ENCODE measurements around the gene PLA2G4C. TPM values are rescaled to one million over a fixed set of nuclear protein-coding genes. Genes with fewer than 3 reads are reported as not detected.

The PLA2G4C gene
- total and polyA plus RNA-seq, 2 of the 8 experiments (the other 6 are each of a cell fraction or from before 2014, with no cell fraction given) = 14.9 to 20.5 TPM

- H4K8ac ChIP-seq (ENCODE audit: extremely low read depth, insufficient read depth, low read length) = no peak overlapping the region
- TF ChIP-seq SRF (IDR thresholded peaks at IDR 0.05; ENCODE audit: low read depth, low read length) (no peak), SIRT6 (IDR thresholded peaks at IDR 0.05; ENCODE audit: low read length) (no peak), SIN3A (conservative IDR thresholded peaks at IDR 0.05 in 1 of 2, IDR thresholded peaks at IDR 0.05 in 1 of 2; ENCODE audit: low read depth in 1 of 2, low read length in 2 of 2) (no peak), CTBP2 (IDR thresholded peaks at IDR 0.05; ENCODE audit: borderline replicate concordance, insufficient read depth, insufficient read length, low read length) (no peak), TAF7 (optimal IDR thresholded peaks at IDR 0.05; ENCODE audit: borderline replicate concordance, low read depth, low read length) (no peak), ZNF274 (IDR thresholded peaks at IDR 0.05; ENCODE audit: borderline replicate concordance, extremely low read depth, low read length) (no peak), BACH1 (IDR thresholded peaks at IDR 0.05; ENCODE audit: low read length) (no peak), SUZ12 (IDR thresholded peaks at IDR 0.05; ENCODE audit: low read length) (no peak), JUN (IDR thresholded peaks at IDR 0.05; ENCODE audit: low read depth, low read length) (no peak)
- no peak overlapping the region for H3K4me2 ChIP-seq (ENCODE audit: insufficient read depth in 1 of 2, low read depth in 2 of 2, low read length in 2 of 2)
- H3K14ac ChIP-seq (ENCODE audit: insufficient read length) = no peak overlapping the region
- H3K4ac ChIP-seq (replicated peaks; ENCODE audit: insufficient read length, low read depth, low read length) = no peak overlapping the region
- H4K5ac ChIP-seq (ENCODE audit: insufficient read length, low read depth, low read length) = no peak overlapping the region
- CTCF ChIA-PET (ENCODE audit: partially characterized antibody) = interaction anchor here (1.0 to 7.7 kb wide), 3 partner anchors 8 to 185 kb away, joined by 3 to 65 read pairs (median 49); no protein-coding TSS in a partner anchor
- H4K91ac ChIP-seq (replicated peaks; ENCODE audit: insufficient read length, low read length) = no peak overlapping the region
- no peaks in the 10 kb centered on the region for H3K9me3 ChIP-seq (ENCODE audit: insufficient read depth in 2 of 2, low read depth in 1 of 2, low read length in 1 of 2)
- H3K27me3 ChIP-seq (replicated peaks in 1 of 4; ENCODE audit: control insufficient read depth in 3 of 4, extremely low read depth in 1 of 4, insufficient read depth in 3 of 4, low read length in 3 of 4) = no peaks in the 10 kb centered on the region
- no peak overlapping the region for H2BK12ac ChIP-seq (ENCODE audit: low read depth, low read length)
- H3K4me1 ChIP-seq (replicated peaks in 1 of 4; ENCODE audit: control insufficient read depth in 3 of 4, insufficient read depth in 4 of 4, low read length in 3 of 4) = no peaks in the 10 kb centered on the region
- H3K27ac ChIP-seq (ENCODE audit: low read depth, low read length) = no peak overlapping the region
- 97% methylated on average over 6 of the region's 6 CpGs; no CpG with 5 or more reads in 1 of the 2 experiments for WGBS, 2 experiments (ENCODE audit: extremely low coverage in 1 of 2, insufficient coverage in 1 of 2, insufficient read length in 1 of 2, insufficient replicate concordance in 2 of 2, low coverage in 1 of 2, low lambda C conversion rate in 2 of 2, missing lambda C conversion rate in 1 of 2)
- no peak overlapping the region for H2BK120ac ChIP-seq (replicated peaks; ENCODE audit: low read depth, low read length)
- no peak overlapping the region for H2BK20ac ChIP-seq (ENCODE audit: low read length)
- FAIRE-seq (no peak), DNase-seq (ENCODE audit: low read depth in 1 of 2, low spot score in 2 of 2) (no peak)
- no peak overlapping the region for H3K56ac ChIP-seq (replicated peaks; ENCODE audit: insufficient read length, low read depth, low read length)
- peaks cover 0 to 3% of the 10 kb centered on the region in 2 experiments for H4K20me1 ChIP-seq (replicated peaks in 1 of 2; ENCODE audit: control insufficient read depth in 1 of 2, insufficient read depth in 2 of 2, low read length in 2 of 2)
- H3K23me2 ChIP-seq (ENCODE audit: low read depth, low read length) = peaks cover 2% of the 10 kb centered on the region; the same call in 1 of the 2 replicates
- no peak overlapping the region for H2AFZ ChIP-seq (ENCODE audit: low read length)
- H3K18ac ChIP-seq (ENCODE audit: extremely low read depth, low read length) = no peak overlapping the region
- no peak overlapping the region for H3K9ac ChIP-seq (replicated peaks in 1 of 4; ENCODE audit: extremely low read depth in 1 of 4, low read depth in 3 of 4, low read length in 3 of 4)
- POLR2A ChIA-PET (ENCODE audit: partially characterized antibody) = interaction anchor here (1.2 kb wide), 1 partner anchor 10 kb away, joined by 3 read pairs; no protein-coding TSS in a partner anchor
- H3K23ac ChIP-seq (ENCODE audit: insufficient read length) = no peak overlapping the region
- H3K79me1 ChIP-seq (ENCODE audit: low read depth, low read length) = no peaks in the 10 kb centered on the region
- peaks cover 12 to 53% (median 25%) of the 10 kb centered on the region in 4 experiments; a peak in 7 of 8 replicates for H3K36me3 ChIP-seq (ENCODE audit: control insufficient read depth in 2 of 4, insufficient read depth in 4 of 4, low read length in 3 of 4)
- H2BK5ac ChIP-seq (ENCODE audit: low read depth, low read length) = no peak overlapping the region
- no peak overlapping the region for H3K4me3 ChIP-seq (ENCODE audit: extremely low read depth in 1 of 4, insufficient read depth in 2 of 4, low read depth in 3 of 4, low read length in 4 of 4)
- H3K79me2 ChIP-seq (ENCODE audit: control insufficient read depth in 1 of 2, insufficient read depth in 2 of 2, low read length in 2 of 2) = no peaks in the 10 kb centered on the region
- no peak overlapping the region for H2AK5ac ChIP-seq (ENCODE audit: low read depth, low read length)
- no peak overlapping the region for H2BK15ac ChIP-seq (ENCODE audit: low read length)
Measured at GRCh38 chr19:48149430-48149829, 38.8 kb upstream of the PLA2G4C start.
